A549 (cell line): ENCODE results near the gene SYPL1. TPM values are rescaled to one million over a fixed set of nuclear protein-coding genes. Genes with fewer than 3 reads are reported as not detected.

Experiments
- ATAC-seq, 2 experiments: fragments of 200-7000 bp in 1 of 2; fragments of >200 bp in 1 of 2; cut with Nextera tagmentation in 1 of 2; cut with Tn5 transposase in 1 of 2; 3 replicates each; pipeline versions ENCODE4 v1.8.0 to v1.9.1; 2018 to 2020; ENCODE audit warnings: mild to moderate bottlenecking in 1 of 2, moderate library complexity in 1 of 2
- CTCF ChIA-PET: fragments of 300-600 bp; sonication (Branson Sonifier 250); formaldehyde crosslinking; extraction: SDS; loops from one replicate; lab custom pipeline; 2021; ENCODE audit warnings: antibody characterized with exemption, inconsistent platforms; lab: Yijun Ruan, JAX
- POLR2A ChIA-PET: fragments of 350-600 bp; formaldehyde crosslinking; extraction: SDS; loops from one replicate; lab custom pipeline; 2021; ENCODE audit warnings: antibody characterized with exemption, inconsistent platforms; lab: Yijun Ruan, JAX
- DNase-seq, 2 experiments: peaks; one replicate each; pipeline versions ENCODE4 v3.0.0 to v3.0.0-alpha.2; 2011 to 2016; ENCODE audit warnings: low read depth in 1 of 2, low spot score in 1 of 2
- FAIRE-seq: peaks from 2 replicates; lab custom pipeline; 2011; peaks lifted over from hg19 to GRCh38; lab: Jason Lieb, UNC
- H3K27ac ChIP-seq, 2 experiments: fragments of >200 bp; sonication (Bioruptor Twin); formaldehyde crosslinking; 3 replicates each; pipeline ENCODE4 v1.5.1; 2016 to 2017
- H3K4me1 ChIP-seq: fragments of >200 bp; sonication (Bioruptor Twin); formaldehyde crosslinking; 3 replicates; pipeline ENCODE4 v1.6.1; 2016
- H3K4me2 ChIP-seq: fragments of >200 bp; sonication (Bioruptor Twin); formaldehyde crosslinking; 3 replicates; pipeline ENCODE4 v1.6.1; 2016
- H3K4me3 ChIP-seq: fragments of >200 bp; sonication (Bioruptor Twin); formaldehyde crosslinking; 3 replicates; pipeline ENCODE4 v1.5.1; 2016
- H3K9me3 ChIP-seq: fragments of >200 bp; sonication (Bioruptor Twin); formaldehyde crosslinking; 3 replicates; pipeline ENCODE4 v1.6.1; 2016
- BHLHE40 ChIP-seq: IDR thresholded peaks from 2 replicates; pipeline ENCODE4 v1.6.1; 2012; ENCODE audit warnings: low read depth, low read length, inconsistent platforms
- CHD2 ChIP-seq: fragments of 150-350 bp; IDR thresholded peaks from 2 replicates; pipeline ENCODE4 v1.6.1; 2014; ENCODE audit warnings: low read length; ENCODE audit not compliant: partially characterized antibody
- EHF ChIP-seq: fragments of 250-450 bp; sonication (Bioruptor Pico); IDR thresholded peaks from 2 replicates; pipeline ENCODE4 v1.5.0; 2020; ENCODE audit warnings: mild to moderate bottlenecking
- FOSL2 ChIP-seq, 2 experiments: fragments of 450-650 bp in 1 of 2; fragments of >200 bp in 1 of 2; sonication (Bioruptor Twin) in 1 of 2; formaldehyde crosslinking; IDR thresholded peaks; 2 replicates each; pipeline versions ENCODE4 v1.5.0 to v1.6.1; 2016 to 2020; ENCODE audit warnings: mild to moderate bottlenecking in 1 of 2, moderate library complexity in 1 of 2
- FOXS1 ChIP-seq: fragments of 250-450 bp; sonication (Bioruptor Pico); IDR thresholded peaks from 2 replicates; pipeline ENCODE4 v1.5.0; 2020; ENCODE audit warnings: mild to moderate bottlenecking, moderate library complexity
- HEYL ChIP-seq: fragments of 250-450 bp; sonication (Bioruptor Pico); IDR thresholded peaks from 2 replicates; pipeline ENCODE4 v1.8.0; 2021; ENCODE audit warnings: mild to moderate bottlenecking, moderate library complexity
- HOXA7 ChIP-seq: fragments of 250-450 bp; sonication (Bioruptor Pico); IDR thresholded peaks from 2 replicates; pipeline ENCODE4 v1.5.0; 2020; ENCODE audit warnings: mild to moderate bottlenecking, moderate library complexity
- HOXB13 ChIP-seq: fragments of 250-450 bp; sonication (Bioruptor Pico); IDR thresholded peaks from 2 replicates; pipeline ENCODE4 v1.5.0; 2020; ENCODE audit warnings: low read depth, mild to moderate bottlenecking, moderate library complexity
- JUN ChIP-seq, 2 experiments: fragments of >200 bp; sonication (Bioruptor Twin); formaldehyde crosslinking; IDR thresholded peaks; 2 replicates in 1 of 2; 3 replicates in 1 of 2; pipeline ENCODE4 v1.6.1; 2016 to 2017
- KDM5A ChIP-seq: fragments of 200-600 bp; sonication (generic); IDR thresholded peaks from 2 replicates; pipeline ENCODE4 v1.6.1; 2016; ENCODE audit warnings: antibody characterized with exemption, mild to moderate bottlenecking
- MAFK ChIP-seq: fragments of 450-650 bp; IDR thresholded peaks from 2 replicates; pipeline ENCODE4 v1.6.1; 2014; ENCODE audit not compliant: partially characterized antibody
- MAX ChIP-seq: IDR thresholded peaks from 2 replicates; pipeline ENCODE4 v1.6.1; 2012
- NFE2L2 ChIP-seq: fragments of 150-350 bp; conservative IDR thresholded peaks from 2 replicates; pipeline ENCODE4 v1.6.1; 2014; ENCODE audit warnings: low read length
- POLR2A ChIP-seq: IDR thresholded peaks from 2 replicates; pipeline ENCODE4 v1.6.1; 2012; ENCODE audit warnings: mild to moderate bottlenecking, low read length
- RAD21 ChIP-seq, 2 experiments: fragments of >200 bp in 1 of 2; sonication (Bioruptor Twin) in 1 of 2; formaldehyde crosslinking in 1 of 2; IDR thresholded peaks in 1 of 2; conservative IDR thresholded peaks in 1 of 2; 2 replicates in 1 of 2; 3 replicates in 1 of 2; pipeline ENCODE4 v1.6.1; 2012 to 2018; ENCODE audit warnings: inconsistent platforms in 1 of 2
- REST ChIP-seq: fragments of 200-600 bp; sonication (generic); IDR thresholded peaks from 2 replicates; pipeline ENCODE4 v1.6.1; 2016; ENCODE audit warnings: antibody characterized with exemption, mild to moderate bottlenecking, moderate library complexity
- SREBF2 ChIP-seq: fragments of 450-650 bp; IDR thresholded peaks from 2 replicates; pipeline ENCODE4 v1.6.1; 2014; ENCODE audit warnings: mild to moderate bottlenecking, moderate library complexity
- ZC3H11A ChIP-seq: fragments of 450-650 bp; IDR thresholded peaks from 2 replicates; pipeline ENCODE4 v1.6.1; 2014; ENCODE audit warnings: antibody characterized with exemption, mild to moderate bottlenecking
- ZFP36 ChIP-seq: fragments of 450-650 bp; IDR thresholded peaks from 2 replicates; pipeline ENCODE4 v1.6.1; 2014; ENCODE audit warnings: borderline replicate concordance; ENCODE audit not compliant: partially characterized antibody
- WGBS: methylation state at CpG from one replicate; pipeline ENCODE4 v1.1.6; 2017; ENCODE audit errors: missing lambda C conversion rate; 5-methylcytosine and 5-hydroxymethylcytosine counted together
- polyA plus RNA-seq, 4 experiments: library from polyadenylated mRNA; depleted of rRNA in 3 of 4; stranded (reverse); fragments of >200 nt; fragmentation: RNase III in 1 of 4; extraction: RNeasy Plus Mini Kit Qiagen cat#74134 plus additional on column Dnase treatment in 1 of 4; gene quantifications; 2 replicates in 3 of 4; 3 replicates in 1 of 4; pipeline ENCODE4 v1.2.3, GENCODE V29; 2011 to 2017

SYPL1 gene
- polyA plus RNA-seq, 2 of the 4 experiments (the other 2 are of a cell fraction) = 102 to 131 TPM

- FAIRE-seq (no peak), ATAC-seq (no peak), DNase-seq (no peak)
- no peak overlapping the region for H3K4me2 ChIP-seq
- no peaks in the 10 kb centered on the region for H3K9me3 ChIP-seq
- H3K27ac ChIP-seq = no peak overlapping the region
- TF ChIP-seq HOXB13 = no peak
- TF ChIP-seq ZFP36 = no peak
- TF ChIP-seq JUN (IDR thresholded peaks at IDR 0.05) = no peak
- TF ChIP-seq EHF (CRISPR knock-in tag) = no peak
- no peak for TF ChIP-seq HOXA7
- TF ChIP-seq REST = no peak
- no peak for TF ChIP-seq NFE2L2
- TF ChIP-seq CHD2 = no peak
- TF ChIP-seq HEYL = no peak
- no peak for TF ChIP-seq FOSL2 (IDR thresholded peaks at IDR 0.05)
- no peak for TF ChIP-seq FOSL2 (CRISPR knock-in tag; IDR thresholded peaks at IDR 0.05)
- no peaks in the 10 kb centered on the region for H3K4me1 ChIP-seq
- no peak overlapping the region for H3K4me3 ChIP-seq
- WGBS = 78% methylated on average over 7 of the region's 7 CpGs
- CTCF ChIA-PET = interaction anchor here (0.9 to 17.2 kb wide), 3 partner anchors 8 to 105 kb away, joined by 4 to 487 read pairs (median 21); no protein-coding TSS in a partner anchor
- POLR2A ChIA-PET = no interaction called here
Observed at GRCh38 chr7:106054971-106055532, 57.1 kb downstream of the SYPL1 start.

- POLR2A ChIA-PET = no interaction called here
- H3K9me3 ChIP-seq = no peaks in the 10 kb centered on the region
- TF ChIP-seq KDM5A = no peak
- no peak for TF ChIP-seq MAFK
- TF ChIP-seq ZFP36 = no peak
- TF ChIP-seq POLR2A = no peak
- TF ChIP-seq MAX = no peak
- TF ChIP-seq FOXS1 (CRISPR knock-in tag) = no peak
- TF ChIP-seq BHLHE40 = no peak
- CTCF ChIA-PET = interaction anchor here (0.9 to 17.2 kb wide), 2 partner anchors 12 to 106 kb away, joined by 4 to 487 read pairs; no protein-coding TSS in a partner anchor
- WGBS = 72% methylated on average over 11 of the region's 11 CpGs
- DNase-seq (no peak), FAIRE-seq (no peak), ATAC-seq (no peak)
- H3K4me2 ChIP-seq = no peak overlapping the region
- no peaks in the 10 kb centered on the region for H3K4me1 ChIP-seq
- no peak overlapping the region for H3K4me3 ChIP-seq
- no peak overlapping the region for H3K27ac ChIP-seq
Observed at GRCh38 chr7:106054156-106054910, 57.8 kb downstream of the SYPL1 start.

GRCh38 chr7:106053109-106053508 lies 59.0 kb downstream of the SYPL1 start:
- no peaks in the 10 kb centered on the region for H3K4me1 ChIP-seq
- no peak for ATAC-seq
- H3K4me2 ChIP-seq = no peak overlapping the region
- ChIA-PET POLR2A (no interaction called here), CTCF (interaction anchor here (0.6 to 17.2 kb wide), 2 partner anchors 107 to 279 kb away, joined by 3 to 487 read pairs; no protein-coding TSS in a partner anchor)
- H3K9me3 ChIP-seq = no peaks in the 10 kb centered on the region
- TF ChIP-seq ZC3H11A = no peak
- no peak for TF ChIP-seq SREBF2
- no peak for TF ChIP-seq RAD21 (conservative IDR thresholded peaks at IDR 0.05 in 1 of 2, IDR thresholded peaks at IDR 0.05 in 1 of 2)
- no peak for TF ChIP-seq BHLHE40
- no peak for TF ChIP-seq KDM5A
- no peak for FAIRE-seq
- H3K27ac ChIP-seq = no peak overlapping the region
- no peak for DNase-seq
- 71% methylated on average over 5 of the region's 5 CpGs for WGBS
- no peak overlapping the region for H3K4me3 ChIP-seq
